K562 (cell line): Measurements from ENCODE around the gene RXRB. TPM values are rescaled to one million over a fixed set of nuclear protein-coding genes. Genes with fewer than 3 reads are reported as not detected.

Experiments used
- CBFA2T2 ChIP-seq: fragments of 450-650 bp; conservative IDR thresholded peaks from 2 replicates; pipeline ENCODE4 v1.6.1; 2017; ENCODE audit warnings: mild to moderate bottlenecking
- CREBBP ChIP-seq: IDR thresholded peaks from one replicate; pipeline ENCODE4 v1.6.1; 2012; ENCODE audit warnings: low read depth, mild to moderate bottlenecking, control low read depth, inconsistent platforms, low read length
- EGR1 ChIP-seq: fragments of 450-650 bp; conservative IDR thresholded peaks from 2 replicates; pipeline ENCODE4 v1.6.1; 2017; ENCODE audit warnings: mild to moderate bottlenecking
- ETV1 ChIP-seq: fragments of 450-650 bp; conservative IDR thresholded peaks from 2 replicates; pipeline ENCODE4 v1.6.1; 2016; ENCODE audit warnings: missing genetic modification characterization, control low read depth, low read depth, missing compliant biosample characterization
- HMG20A ChIP-seq: fragments of 450-650 bp; formaldehyde crosslinking; conservative IDR thresholded peaks from 2 replicates; pipeline ENCODE4 v1.4.0; 2020; ENCODE audit warnings: mild to moderate bottlenecking, mixed read lengths
- MYBL2 ChIP-seq, 2 experiments: fragments of 450-650 bp in 1 of 2; sonication (generic) in 1 of 2; formaldehyde crosslinking in 1 of 2; IDR thresholded peaks; 2 replicates each; pipeline versions ENCODE4 v1.6.1 to v1.8.1; 2017 to 2022; ENCODE audit warnings: borderline replicate concordance in 1 of 2, inconsistent platforms in 1 of 2, low read depth in 1 of 2, mild to moderate bottlenecking in 1 of 2, missing genetic modification reagents in 1 of 2, moderate library complexity in 1 of 2
- NFIC ChIP-seq: fragments of 450-650 bp; IDR thresholded peaks from 2 replicates; pipeline ENCODE4 v1.6.1; 2017; ENCODE audit warnings: mild to moderate bottlenecking, inconsistent platforms
- POLR3A ChIP-seq: IDR thresholded peaks from 2 replicates; pipeline ENCODE4 v1.6.1; 2011; ENCODE audit warnings: borderline replicate concordance, mild to moderate bottlenecking, moderate library complexity; ENCODE audit not compliant: insufficient read length, insufficient read depth; ENCODE audit errors: extremely low read depth
- PYGO2 ChIP-seq: fragments of 450-650 bp; IDR thresholded peaks from 2 replicates; pipeline ENCODE4 v1.6.1; 2016; ENCODE audit warnings: mild to moderate bottlenecking, missing genetic modification characterization, moderate library complexity, missing compliant biosample characterization
- RFX5 ChIP-seq: IDR thresholded peaks from 2 replicates; pipeline ENCODE4 v1.6.1; 2011; ENCODE audit warnings: low read depth, mild to moderate bottlenecking, improper control_type of control experiment, low read length
- SAFB2 ChIP-seq: fragments of 200-400 bp; formaldehyde crosslinking; IDR thresholded peaks from 2 replicates; pipeline ENCODE4 v1.6.1; 2018; ENCODE audit warnings: borderline replicate concordance, low read length, low read depth, moderate library complexity; ENCODE audit not compliant: severe bottlenecking
- STAT5A ChIP-seq: IDR thresholded peaks from 2 replicates; pipeline ENCODE4 v1.6.1; 2012; ENCODE audit warnings: low read length, inconsistent platforms, borderline replicate concordance
- TARDBP ChIP-seq: fragments of 450-650 bp; IDR thresholded peaks from 2 replicates; pipeline ENCODE4 v1.6.1; 2016
- TRIM28 ChIP-seq: fragments of 450-650 bp; IDR thresholded peaks from 2 replicates; pipeline ENCODE4 v1.6.1; 2017
- ZNF324 ChIP-seq: fragments of 250-450 bp; sonication (Bioruptor Pico); IDR thresholded peaks from 2 replicates; pipeline ENCODE4 v1.4.0; 2020; ENCODE audit warnings: mild to moderate bottlenecking
- ZNF384 ChIP-seq: IDR thresholded peaks from 2 replicates; pipeline ENCODE4 v1.6.1; 2012; ENCODE audit warnings: low read depth, low read length, improper control_type of control experiment
- polyA plus RNA-seq, 8 experiments: library from polyadenylated mRNA; depleted of rRNA in 4 of 8; stranded (reverse) in 5 of 8; unstranded in 3 of 8; fragments of >200 nt; fragmentation: Nextera tagmentation in 2 of 8; fragmentation: Illumina TruSeq in 1 of 8; extraction: Ambion mirVana in 2 of 8; extraction: Trizol in 1 of 8; gene quantifications; 2 replicates each; pipeline versions ENCODE4 v1.2.1 to v1.2.3, GENCODE V29; 2011 to 2014; ENCODE audit warnings: inconsistent platforms in 1 of 8, missing spikeins in 1 of 8
- total RNA-seq, 7 experiments: library from RNA; depleted of rRNA in 6 of 7; stranded (reverse); fragments of >200 nt in 6 of 7; fragmentation: Illumina TruSeq in 2 of 7; extraction: Trizol in 2 of 7; gene quantifications; 2 replicates each; pipeline versions ENCODE4 v1.2.1 to v1.2.3, GENCODE V29; 2011 to 2021; ENCODE audit warnings: low replicate concordance in 1 of 7
- TF ChIP-seq, protein P1 (sequence below): sonication (generic); formaldehyde crosslinking; IDR thresholded peaks from 2 replicates; pipeline ENCODE4 v1.8.0; 2022; ENCODE audit warnings: missing genetic modification reagents, mild to moderate bottlenecking, moderate library complexity, borderline replicate concordance
- TF ChIP-seq, protein P2 (sequence below): sonication (generic); formaldehyde crosslinking; IDR thresholded peaks from 2 replicates; pipeline ENCODE4 v1.4.0; 2020; ENCODE audit warnings: mild to moderate bottlenecking, missing genetic modification reagents
- TF ChIP-seq, protein P3 (sequence below): fragments of 250-450 bp; sonication (Bioruptor Pico); IDR thresholded peaks from 2 replicates; pipeline ENCODE4 v1.9.0; 2021; ENCODE audit warnings: mild to moderate bottlenecking
- TF ChIP-seq, protein P4 (sequence below): fragments of 250-450 bp; sonication (Bioruptor Pico); IDR thresholded peaks from 2 replicates; pipeline ENCODE4 v1.4.0; 2020
- TF ChIP-seq, protein P5 (sequence below): fragments of 250-450 bp; sonication (Bioruptor Pico); IDR thresholded peaks from 2 replicates; pipeline ENCODE4 v1.4.0; 2020; ENCODE audit warnings: borderline replicate concordance

Gene RXRB
- total and polyA plus RNA-seq, 9 of the 15 experiments (the other 6 are each of a cell fraction or from before 2014, with no cell fraction given), result 0.76 to 35.5 (median 18.4) TPM

DNA sequence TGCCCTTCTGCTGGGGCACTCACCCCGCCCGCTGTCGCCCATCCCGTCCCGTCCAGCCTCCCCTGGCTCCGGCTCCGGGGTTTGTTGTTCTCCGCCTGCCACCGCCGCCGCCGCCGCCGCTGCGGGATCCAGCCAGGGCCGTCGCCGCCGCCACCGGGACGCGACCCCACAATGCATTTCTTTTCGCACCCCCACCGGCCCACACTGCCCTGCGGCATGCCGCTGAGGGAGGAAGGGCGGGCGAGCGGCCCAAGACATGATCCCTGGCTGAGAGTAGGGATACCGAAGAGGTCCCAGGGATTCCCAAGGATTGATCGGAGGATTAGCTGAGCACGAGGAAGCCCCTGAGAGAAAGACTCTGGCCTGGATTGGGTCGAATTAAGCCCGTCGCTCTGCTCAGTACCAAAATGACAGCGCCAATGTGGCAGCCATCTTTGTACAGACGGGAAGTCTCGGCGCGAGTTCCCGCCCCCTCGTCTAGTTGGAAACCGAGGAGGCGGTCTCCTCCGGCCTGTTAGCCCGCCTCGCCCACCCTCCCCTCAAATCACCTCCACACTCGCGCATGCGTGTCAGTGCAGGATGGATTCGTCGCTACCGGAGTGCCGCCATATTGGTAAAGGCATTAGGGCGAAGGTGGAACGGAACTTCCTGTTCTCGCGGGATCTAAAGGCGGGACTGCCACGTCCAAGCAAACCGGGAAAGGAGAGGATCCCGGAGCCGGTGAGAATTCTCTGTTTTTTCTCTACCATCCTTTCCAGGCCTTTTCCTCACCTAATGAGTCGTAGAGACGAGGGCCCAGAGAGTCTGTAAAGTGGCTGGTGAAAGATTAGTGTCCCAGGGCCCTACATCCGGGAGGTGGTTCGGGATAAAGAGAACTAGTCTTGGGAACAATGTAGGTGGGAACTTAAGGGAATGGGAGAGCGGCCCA, at the start of gene RXRB, which contains the start of gene SLC39A7 (continued):
- TF ChIP-seq POLR3A, result no peak
- TF ChIP-seq STAT5A, result peak; percentile 25; the same call in 1 of the 2 replicates
- TF ChIP-seq, protein P1, sequence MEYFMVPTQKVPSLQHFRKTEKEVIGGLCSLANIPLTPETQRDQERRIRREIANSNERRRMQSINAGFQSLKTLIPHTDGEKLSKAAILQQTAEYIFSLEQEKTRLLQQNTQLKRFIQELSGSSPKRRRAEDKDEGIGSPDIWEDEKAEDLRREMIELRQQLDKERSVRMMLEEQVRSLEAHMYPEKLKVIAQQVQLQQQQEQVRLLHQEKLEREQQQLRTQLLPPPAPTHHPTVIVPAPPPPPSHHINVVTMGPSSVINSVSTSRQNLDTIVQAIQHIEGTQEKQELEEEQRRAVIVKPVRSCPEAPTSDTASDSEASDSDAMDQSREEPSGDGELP (CRISPR knock-in tag), result peak; percentile 68
- TF ChIP-seq CREBBP, result no peak
- peak; percentile 85 for TF ChIP-seq EGR1
- TF ChIP-seq, protein P2, sequence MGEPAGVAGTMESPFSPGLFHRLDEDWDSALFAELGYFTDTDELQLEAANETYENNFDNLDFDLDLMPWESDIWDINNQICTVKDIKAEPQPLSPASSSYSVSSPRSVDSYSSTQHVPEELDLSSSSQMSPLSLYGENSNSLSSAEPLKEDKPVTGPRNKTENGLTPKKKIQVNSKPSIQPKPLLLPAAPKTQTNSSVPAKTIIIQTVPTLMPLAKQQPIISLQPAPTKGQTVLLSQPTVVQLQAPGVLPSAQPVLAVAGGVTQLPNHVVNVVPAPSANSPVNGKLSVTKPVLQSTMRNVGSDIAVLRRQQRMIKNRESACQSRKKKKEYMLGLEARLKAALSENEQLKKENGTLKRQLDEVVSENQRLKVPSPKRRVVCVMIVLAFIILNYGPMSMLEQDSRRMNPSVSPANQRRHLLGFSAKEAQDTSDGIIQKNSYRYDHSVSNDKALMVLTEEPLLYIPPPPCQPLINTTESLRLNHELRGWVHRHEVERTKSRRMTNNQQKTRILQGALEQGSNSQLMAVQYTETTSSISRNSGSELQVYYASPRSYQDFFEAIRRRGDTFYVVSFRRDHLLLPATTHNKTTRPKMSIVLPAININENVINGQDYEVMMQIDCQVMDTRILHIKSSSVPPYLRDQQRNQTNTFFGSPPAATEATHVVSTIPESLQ (CRISPR knock-in tag), result peak; percentile 95
- TF ChIP-seq, protein P3, sequence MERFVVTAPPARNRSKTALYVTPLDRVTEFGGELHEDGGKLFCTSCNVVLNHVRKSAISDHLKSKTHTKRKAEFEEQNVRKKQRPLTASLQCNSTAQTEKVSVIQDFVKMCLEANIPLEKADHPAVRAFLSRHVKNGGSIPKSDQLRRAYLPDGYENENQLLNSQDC (CRISPR knock-in tag), result peak; percentile 92
- peak; percentile 45; the same call in 1 of the 2 replicates for TF ChIP-seq NFIC
- TF ChIP-seq SAFB2, result no peak
- TF ChIP-seq, protein P4, sequence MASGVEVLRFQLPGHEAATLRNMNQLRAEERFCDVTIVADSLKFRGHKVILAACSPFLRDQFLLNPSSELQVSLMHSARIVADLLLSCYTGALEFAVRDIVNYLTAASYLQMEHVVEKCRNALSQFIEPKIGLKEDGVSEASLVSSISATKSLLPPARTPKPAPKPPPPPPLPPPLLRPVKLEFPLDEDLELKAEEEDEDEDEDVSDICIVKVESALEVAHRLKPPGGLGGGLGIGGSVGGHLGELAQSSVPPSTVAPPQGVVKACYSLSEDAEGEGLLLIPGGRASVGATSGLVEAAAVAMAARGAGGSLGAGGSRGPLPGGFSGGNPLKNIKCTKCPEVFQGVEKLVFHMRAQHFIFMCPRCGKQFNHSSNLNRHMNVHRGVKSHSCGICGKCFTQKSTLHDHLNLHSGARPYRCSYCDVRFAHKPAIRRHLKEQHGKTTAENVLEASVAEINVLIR (CRISPR knock-in tag), result peak; percentile 23; the same call in 1 of the 2 replicates
- TF ChIP-seq ETV1, result peak; percentile 71
- TF ChIP-seq, protein P5, sequence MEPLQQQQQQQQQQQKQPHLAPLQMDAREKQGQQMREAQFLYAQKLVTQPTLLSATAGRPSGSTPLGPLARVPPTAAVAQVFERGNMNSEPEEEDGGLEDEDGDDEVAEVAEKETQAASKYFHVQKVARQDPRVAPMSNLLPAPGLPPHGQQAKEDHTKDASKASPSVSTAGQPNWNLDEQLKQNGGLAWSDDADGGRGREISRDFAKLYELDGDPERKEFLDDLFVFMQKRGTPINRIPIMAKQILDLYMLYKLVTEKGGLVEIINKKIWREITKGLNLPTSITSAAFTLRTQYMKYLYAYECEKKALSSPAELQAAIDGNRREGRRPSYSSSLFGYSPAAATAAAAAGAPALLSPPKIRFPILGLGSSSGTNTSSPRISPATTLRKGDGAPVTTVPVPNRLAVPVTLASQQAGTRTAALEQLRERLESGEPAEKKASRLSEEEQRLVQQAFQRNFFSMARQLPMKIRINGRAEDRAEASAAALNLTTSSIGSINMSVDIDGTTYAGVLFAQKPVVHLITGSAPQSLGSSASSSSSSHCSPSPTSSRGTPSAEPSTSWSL, result peak; percentile 49; the same call in 1 of the 2 replicates
- peak; percentile 28; the same call in 1 of the 2 replicates for TF ChIP-seq ZNF324 (CRISPR knock-in tag)
- no peak for TF ChIP-seq PYGO2 (tag)
- TF ChIP-seq RFX5, result no peak
- 0 out of 2 replicates have a peak, but pooled peaks have one; percentile 55 for TF ChIP-seq HMG20A (CRISPR knock-in tag)
- TF ChIP-seq CBFA2T2, result no peak
- TF ChIP-seq ZNF384, result 0 out of 2 replicates have a peak, but pooled peaks have one; percentile 3
- no peak for TF ChIP-seq MYBL2 (IDR thresholded peaks at IDR 0.05; ENCODE audit: low read depth)
- no peak for TF ChIP-seq MYBL2 (CRISPR knock-in tag; IDR thresholded peaks at IDR 0.05; ENCODE audit: borderline replicate concordance)
- peak; percentile 65; the same call in 1 of the 2 replicates for TF ChIP-seq TARDBP
- TF ChIP-seq TRIM28, result 0 out of 2 replicates have a peak, but pooled peaks have one; percentile 56
